DMS53 treated with DMSO at 0.1 percent for 48 hours (cell line): Measurements from ENCODE around the gene BRD1.

ENCODE experiments used
- DNase-seq: peaks from one replicate; lab custom pipeline; 2025; ENCODE audit not compliant: unreplicated experiment; lab: John Stamatoyannopoulos, UW

BRD1 gene

DNA sequence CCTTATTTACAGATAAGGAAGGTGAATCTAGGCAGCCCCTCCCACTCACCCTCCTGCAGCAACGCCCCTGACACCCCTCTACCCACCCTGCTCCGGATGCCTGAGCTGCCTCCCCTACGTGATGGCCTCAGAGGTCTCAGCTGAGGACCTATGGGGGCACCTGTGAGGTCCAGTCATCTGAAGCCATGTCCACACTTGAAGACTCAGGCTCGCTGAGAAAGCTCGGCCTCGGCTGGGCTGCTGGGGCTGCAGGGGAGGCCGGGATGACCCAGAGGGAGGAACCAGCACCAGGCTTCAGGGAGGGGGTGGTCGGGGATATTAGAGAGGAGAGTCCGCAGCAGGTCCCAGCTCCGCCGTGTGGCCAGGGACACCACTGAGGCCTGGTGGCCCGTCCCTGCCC is 92.8 kb downstream of the BRD1 start:
- DNase-seq = no peak

- no peak for DNase-seq
Measured at GRCh38 chr22:49734390-49734789, 93.3 kb downstream of the BRD1 start.

- no peak for DNase-seq
Measured at GRCh38 chr22:49733631-49734030, 94.0 kb downstream of the BRD1 start.

GRCh38 chr22:49730656-49731055 is 97.0 kb downstream of the BRD1 start:
- DNase-seq = no peak

DNA sequence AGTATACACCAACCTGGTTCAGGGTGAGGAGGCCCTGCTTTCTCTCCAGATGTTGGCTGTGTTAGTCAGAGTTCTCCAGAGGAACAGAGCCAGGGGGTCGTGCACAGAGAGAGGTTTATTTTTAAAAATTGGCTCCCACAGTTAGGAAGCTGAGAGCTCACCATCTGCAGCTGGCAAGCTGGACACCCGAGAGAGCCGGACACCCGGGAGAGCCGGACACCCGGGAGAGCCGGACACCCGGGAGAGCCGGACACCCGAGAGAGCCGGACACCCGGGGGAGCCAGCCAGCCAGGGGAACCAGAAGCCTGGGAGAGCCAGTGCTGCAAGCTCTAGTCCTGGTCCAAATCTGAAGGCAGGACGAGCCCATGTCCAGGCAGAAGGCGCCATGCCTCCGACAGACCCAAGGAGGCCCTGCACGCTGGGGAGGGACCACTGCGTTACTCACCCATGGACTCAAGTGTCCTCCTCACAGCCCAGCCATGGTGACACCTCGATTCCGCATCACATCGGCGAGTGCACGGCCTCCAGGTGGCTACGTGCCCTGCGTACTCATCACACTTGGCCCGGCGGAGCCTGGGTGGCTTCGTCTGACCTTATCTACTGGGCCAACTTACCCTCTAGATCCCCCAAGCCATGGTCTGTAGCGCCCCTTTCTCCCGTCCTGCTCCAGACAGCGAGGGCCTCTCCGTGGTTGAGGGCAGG is 99.0 kb downstream of the BRD1 start:
- no peak for DNase-seq

DNA sequence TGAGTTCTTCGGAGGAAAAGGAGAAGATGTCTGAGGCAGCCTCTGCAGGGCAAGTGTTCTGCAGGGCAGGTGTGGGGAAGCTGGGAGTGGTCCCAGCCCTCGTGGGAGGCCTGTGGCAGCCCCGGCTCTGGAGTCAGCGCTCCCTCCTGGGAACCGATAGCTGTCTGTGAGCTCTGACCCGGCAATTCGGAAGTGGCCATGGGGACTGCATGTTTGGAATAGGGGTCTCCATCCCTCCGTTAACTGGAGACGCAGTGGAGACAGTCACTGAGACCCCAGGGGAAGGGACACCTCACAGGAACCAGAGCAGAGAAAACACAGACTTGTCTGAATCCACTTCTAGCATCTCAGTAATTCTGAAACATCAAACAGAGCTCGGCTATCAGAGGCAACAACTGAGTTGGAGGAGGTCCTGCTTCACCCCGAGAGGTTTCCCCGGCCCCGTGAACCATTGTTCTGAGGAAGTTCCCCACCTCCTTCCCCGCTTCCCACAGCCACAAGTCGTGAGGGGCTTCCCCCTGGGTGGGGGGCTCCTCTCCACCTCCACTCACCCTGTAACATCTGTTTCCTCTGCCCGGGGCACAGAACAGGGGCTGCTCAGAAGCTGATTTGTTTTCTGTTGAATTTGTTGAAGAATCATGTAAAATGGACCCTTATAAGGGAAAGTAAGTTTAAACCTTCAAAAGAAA is 99.6 kb downstream of the BRD1 start:
- no peak for DNase-seq

GRCh38 chr22:49727191-49727880 is 100.3 kb downstream of the BRD1 start:
- DNase-seq = no peak

GRCh38 chr22:49726701-49727101 is 101.0 kb downstream of the BRD1 start:
- no peak for DNase-seq

DNA sequence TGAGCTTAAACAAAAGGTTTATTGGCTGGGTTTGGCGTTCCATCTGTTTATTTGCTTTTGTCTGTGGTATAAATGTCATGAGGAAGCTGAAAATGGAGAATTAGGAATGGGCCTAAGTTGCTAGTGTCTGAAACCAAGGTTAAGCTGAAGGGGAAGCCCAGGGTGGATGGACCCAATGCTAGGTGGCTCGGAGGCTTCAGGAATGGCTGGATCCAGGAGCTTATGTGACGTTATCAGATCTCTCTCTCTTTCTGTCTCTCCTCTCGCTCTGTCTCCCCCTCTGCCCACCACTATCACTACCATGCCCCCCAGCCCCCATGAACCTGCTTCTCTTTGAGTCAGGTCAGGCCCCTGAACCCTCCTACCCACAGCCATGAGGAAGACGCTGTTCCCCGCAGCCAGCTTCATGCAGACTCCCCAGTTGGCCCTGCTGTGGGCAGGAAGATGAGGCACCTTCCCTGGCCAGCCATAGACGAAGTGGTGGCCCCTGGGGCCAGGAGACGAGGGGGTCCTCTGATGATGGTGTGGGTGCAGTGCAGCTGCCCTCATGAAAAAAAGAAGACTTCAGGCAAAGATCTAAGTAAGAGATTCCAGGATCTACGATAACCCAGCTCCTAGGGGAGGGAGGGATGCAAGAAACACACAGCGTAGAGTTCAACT is 101.5 kb downstream of the BRD1 start:
- DNase-seq = no peak

GRCh38 chr22:49725516-49725915 is 102.2 kb downstream of the BRD1 start:
- no peak for DNase-seq

DNA sequence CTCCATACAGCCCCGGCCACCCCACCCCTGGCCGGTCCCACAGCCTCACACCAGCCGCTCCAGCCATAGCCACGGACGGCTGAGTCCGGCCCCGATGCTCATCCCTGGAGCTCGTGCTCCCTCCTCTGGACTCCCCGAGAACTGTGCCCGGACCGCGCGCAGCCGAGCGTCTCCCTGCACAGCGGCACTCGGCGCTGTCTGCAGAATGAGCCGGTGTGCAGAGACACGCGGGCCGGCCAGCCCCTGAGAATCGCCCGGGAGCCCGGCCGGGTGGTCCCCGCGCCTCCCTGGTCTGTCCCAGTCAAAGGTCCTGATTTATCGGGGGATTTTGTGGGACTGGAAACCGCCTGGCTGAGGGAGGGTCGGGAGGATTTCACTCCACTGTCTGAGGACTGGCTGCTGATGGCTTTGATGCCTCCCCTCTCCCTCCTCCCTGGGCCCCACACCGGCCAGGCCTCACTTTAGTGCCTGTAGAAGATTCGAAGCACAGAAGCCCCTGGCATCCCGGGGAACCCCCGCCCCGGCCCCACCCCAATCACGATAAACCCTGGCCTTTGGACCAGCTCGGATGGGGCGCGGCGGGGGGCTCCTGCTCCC is 102.7 kb downstream of the BRD1 start:
- DNase-seq = no peak

- no peak for DNase-seq
Measured at GRCh38 chr22:49724030-49724892, 103.4 kb downstream of the BRD1 start.

GRCh38 chr22:49723478-49724029 is 104.1 kb downstream of the BRD1 start:
- DNase-seq = no peak
